GM21528 (cell line): ENCODE results near the gene GABRA4.
A peak's percentile ranks its signal among the peaks of the same experiment; 100 is the strongest.

Source experiments
- ATAC-seq: cut with Tn5 transposase; IDR thresholded peaks from one replicate; pipeline ENCODE4 v1.9.1; 2021; ENCODE audit warnings: mild to moderate bottlenecking, moderate library complexity; ENCODE audit not compliant: unreplicated experiment, low FRiP score

Gene GABRA4

DNA sequence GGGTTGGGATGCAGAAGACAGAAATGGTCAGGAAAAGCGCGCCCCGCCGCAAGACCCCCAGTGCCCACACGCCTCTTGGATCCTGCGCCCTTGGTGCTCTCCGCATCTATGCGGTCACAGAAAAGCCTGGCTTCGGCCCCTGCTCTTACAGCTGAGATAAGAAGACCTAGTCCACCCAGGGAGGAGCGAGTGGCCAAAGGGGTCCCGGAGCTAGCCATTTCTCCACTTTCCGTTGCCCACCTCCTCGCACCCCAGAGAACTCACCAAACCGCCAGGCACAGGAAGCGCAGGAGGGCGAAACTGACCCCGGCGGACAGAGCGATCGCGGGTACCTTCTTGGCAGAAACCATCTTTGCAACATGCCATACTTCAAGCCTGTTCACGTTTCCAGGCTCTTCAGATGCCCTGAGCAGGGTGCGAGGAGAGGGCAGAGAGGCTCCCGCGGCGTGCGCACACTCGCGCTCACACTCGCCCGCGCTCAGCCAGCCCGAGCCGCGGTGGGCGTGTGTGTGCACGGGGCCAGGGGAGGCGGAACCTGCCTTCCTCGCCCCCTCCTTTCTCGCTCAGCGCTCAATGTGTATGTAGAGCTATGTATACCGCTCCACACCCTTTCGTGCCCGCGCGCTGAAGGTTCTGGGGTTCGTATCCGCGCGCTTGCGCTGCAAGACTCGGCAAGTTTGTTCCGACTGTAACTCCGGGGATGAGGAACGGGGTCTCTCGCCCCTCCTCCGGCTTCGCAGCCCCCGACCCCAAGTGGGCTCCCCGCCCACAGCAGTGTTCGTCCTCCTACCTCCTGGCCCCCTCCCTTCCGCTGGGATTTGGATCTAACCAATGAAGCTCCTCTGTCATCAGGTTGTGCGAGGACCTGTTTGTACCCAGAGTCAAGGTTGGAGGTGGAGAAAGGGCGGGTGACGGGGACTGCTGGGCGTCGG is at the start of gene GABRA4:
GABRA4 (minus strand) TSS at position 507 of the 932 bp plus-strand sequence; CDS start at position 350, 157 bp downstream.
- no peak for ATAC-seq

- no peak for ATAC-seq
These were observed 47.4 kb upstream of the GABRA4 start for GRCh38 chr4:47040828-47041227.

GRCh38 chr4:47038263-47038662 is 44.9 kb upstream of the GABRA4 start:
- ATAC-seq: no peak

GRCh38 chr4:47032405-47033106 is 39.2 kb upstream of the GABRA4 start:
- peak; percentile 88 for ATAC-seq

GRCh38 chr4:47031751-47032404 is 38.5 kb upstream of the GABRA4 start:
- no peak for ATAC-seq

GRCh38 chr4:47031011-47031678 is 37.8 kb upstream of the GABRA4 start, which contains the start of gene GABRB1:
TSS of gene GABRB1 (plus strand) at chr4:47031567.
- ATAC-seq: no peak

DNA sequence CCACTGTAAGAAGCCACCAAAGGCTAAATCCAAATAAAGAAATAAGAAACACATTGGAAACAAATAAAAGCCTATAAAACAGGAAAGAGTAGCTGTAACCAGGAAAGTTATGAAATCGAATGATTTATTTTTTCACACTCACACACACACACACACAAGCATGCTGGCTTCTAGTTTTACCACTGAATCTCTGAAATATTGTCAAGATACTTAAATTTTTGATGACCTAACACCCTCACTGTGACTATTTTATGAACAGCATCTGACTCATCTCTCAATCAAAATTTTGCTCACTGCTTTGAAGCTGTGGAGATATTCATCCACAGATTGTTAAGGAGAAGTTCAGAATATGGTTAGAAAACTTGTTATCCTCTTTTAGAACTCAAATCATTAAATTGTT is 24.1 kb upstream of the GABRA4 start:
- no peak for ATAC-seq

- ATAC-seq: no peak
These were observed 23.7 kb upstream of the GABRA4 start for GRCh38 chr4:47017081-47017480.

GRCh38 chr4:47013373-47013772 is 20.0 kb upstream of the GABRA4 start:
- no peak for ATAC-seq

- no peak for ATAC-seq
These were observed 19.3 kb upstream of the GABRA4 start for GRCh38 chr4:47012676-47013075.

GRCh38 chr4:47010912-47011446 is 17.6 kb upstream of the GABRA4 start:
- peak; percentile 80 for ATAC-seq

GRCh38 chr4:47010347-47010911 is 17.0 kb upstream of the GABRA4 start:
- ATAC-seq: peak; percentile 8

GRCh38 chr4:47002580-47002979 is 9.2 kb upstream of the GABRA4 start:
- ATAC-seq: no peak

GRCh38 chr4:47000406-47000805 is 7.0 kb upstream of the GABRA4 start:
- no peak for ATAC-seq

DNA sequence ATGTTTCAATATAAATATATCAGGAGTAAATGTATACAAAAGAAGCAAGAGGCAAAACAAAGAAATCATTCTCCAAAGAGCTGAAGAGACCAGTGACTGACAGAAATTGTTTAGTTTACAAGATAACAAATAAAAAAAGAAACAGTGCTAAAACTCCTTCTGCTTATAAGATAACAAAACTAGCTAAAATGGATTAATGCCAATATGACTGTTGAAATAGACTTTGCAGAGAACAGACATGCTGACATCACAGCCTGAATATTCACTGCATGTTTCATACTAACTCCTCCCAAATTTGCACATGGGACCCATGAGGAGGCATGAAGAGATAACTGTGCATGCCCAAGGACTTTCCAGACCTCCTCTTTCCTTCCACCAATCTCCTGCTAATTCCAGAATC is 6.2 kb upstream of the GABRA4 start:
- ATAC-seq: no peak

DNA sequence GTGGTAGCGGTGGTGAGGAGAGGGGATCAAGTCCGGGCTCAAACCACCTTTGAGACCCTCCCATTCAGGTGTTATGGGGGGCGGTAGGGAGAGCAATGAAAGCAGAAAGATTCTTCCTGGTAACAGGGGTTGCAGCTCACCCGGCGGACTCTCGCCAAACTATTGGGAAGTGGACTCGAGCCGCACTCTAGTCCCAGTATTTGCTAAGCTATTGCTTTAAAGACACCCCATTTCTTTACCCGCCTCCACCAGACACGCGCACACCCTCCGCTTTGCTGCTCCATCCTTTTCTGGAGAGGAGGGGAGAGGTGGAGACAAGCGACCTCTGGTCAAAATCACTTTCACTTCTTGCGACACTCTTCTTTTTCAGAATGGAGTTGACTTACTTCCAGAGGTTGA is 625 bp upstream of the GABRA4 start:
- ATAC-seq: no peak

DNA sequence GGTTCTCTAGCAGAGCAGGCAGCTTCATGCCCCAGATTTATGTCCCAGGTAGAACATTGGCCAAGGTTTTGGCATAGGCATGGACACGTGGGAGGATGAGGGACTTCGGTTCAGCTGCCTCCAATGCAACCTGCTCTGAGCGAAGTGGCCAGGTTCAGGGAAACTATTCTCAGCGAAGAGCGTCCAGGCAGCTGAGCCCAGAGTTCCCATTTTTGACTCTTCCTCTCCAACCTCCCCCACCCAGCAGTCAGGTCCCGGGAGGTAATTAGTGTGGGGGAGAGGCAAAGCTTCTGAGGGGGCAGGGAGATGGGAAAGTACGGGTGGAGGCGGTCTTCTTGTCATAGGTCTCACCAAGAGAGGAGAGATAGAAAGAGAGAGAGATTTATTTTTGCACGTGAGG is 1.0 kb downstream of the GABRA4 start:
- no peak for ATAC-seq

- ATAC-seq: no peak
These were observed 6.3 kb downstream of the GABRA4 start for GRCh38 chr4:46986922-46987638.

DNA sequence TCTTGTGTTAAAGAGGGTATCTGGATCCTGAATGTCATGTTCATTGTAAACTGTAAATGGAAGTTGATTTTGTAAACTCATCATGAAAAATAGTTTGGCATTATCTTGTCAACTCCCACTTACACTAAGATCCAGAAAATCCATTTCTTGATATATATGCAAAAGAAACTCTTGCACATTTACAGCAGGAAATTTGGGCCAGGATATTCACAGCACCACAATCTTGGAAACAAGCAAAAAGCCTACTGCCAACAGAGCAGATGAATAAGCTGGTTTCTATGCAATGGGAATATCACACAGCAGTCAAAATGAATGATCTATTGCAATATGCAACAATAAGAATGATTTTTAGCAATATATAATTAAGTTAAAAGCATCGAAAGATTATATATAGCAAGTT is 8.6 kb downstream of the GABRA4 start:
- ATAC-seq: no peak
